Activated CD4-positive, alpha-beta T cell treated with anti-CD3 and anti-CD28 coated beads for 36 hours (primary cell): ENCODE measurements around the gene FHIT. TPM values are rescaled to one million over a fixed set of nuclear protein-coding genes. Genes with fewer than 3 reads are reported as not detected.
A peak's percentile ranks its signal among the peaks of the same experiment; 100 is the strongest.

Experiments used
- ATAC-seq: fragments of 200-7000 bp; cut with Tn5 transposase; one replicate; pipeline ENCODE4 v1.10.0; 2021; ENCODE audit warnings: mild to moderate bottlenecking, moderate library complexity
- CTCF ChIA-PET: fragments of 350-600 bp; sonication (Branson Sonifier 250); formaldehyde crosslinking; loops from one replicate; lab custom pipeline; 2021; ENCODE audit warnings: antibody characterized with exemption; lab: Charles Lee
- POLR2A ChIA-PET: fragments of 350-600 bp; sonication (Branson Sonifier 250); formaldehyde crosslinking; loops from one replicate; lab custom pipeline; 2021; ENCODE audit warnings: antibody characterized with exemption, inconsistent platforms; lab: Charles Lee
- DNase-seq: peaks from one replicate; pipeline ENCODE4 v3.0.0-alpha.2; 2020
- H3K27ac Mint-ChIP-seq: one replicate; pipeline ENCODE4 v1.8.0; 2021; ENCODE audit warnings: mixed read lengths
- H3K27me3 Mint-ChIP-seq: one replicate; pipeline ENCODE4 v1.8.0; 2021; ENCODE audit warnings: mixed read lengths
- H3K36me3 Mint-ChIP-seq: one replicate; pipeline ENCODE4 v1.8.0; 2021; ENCODE audit warnings: low read depth, mixed read lengths
- H3K4me1 Mint-ChIP-seq: one replicate; pipeline ENCODE4 v1.8.0; 2021; ENCODE audit warnings: mixed read lengths
- H3K4me3 Mint-ChIP-seq: one replicate; pipeline ENCODE4 v1.8.0; 2021; ENCODE audit warnings: mild to moderate bottlenecking, moderate library complexity, mixed read lengths
- H3K9me3 Mint-ChIP-seq: one replicate; pipeline ENCODE4 v1.8.0; 2021; ENCODE audit warnings: low read depth, mixed read lengths
- intact Hi-C, 2 experiments: fragments of 100-400 bp; cut with DNase I in 1 of 2; cut with micrococcal nuclease in 1 of 2; formaldehyde crosslinking; loops; one replicate each; pipeline versions ENCODE4 v1.14.2 to v1.15.1; 2022 to 2024; cut with DNase I, micrococcal nuclease
- total RNA-seq, 2 experiments: library from RNA; stranded (reverse); gene quantifications; one replicate each; pipeline ENCODE4 v1.2.3, GENCODE V29; 2021

Gene FHIT
- total RNA-seq, 2 experiments from 2014 or later, result 10.2 to 13.1 TPM

DNA sequence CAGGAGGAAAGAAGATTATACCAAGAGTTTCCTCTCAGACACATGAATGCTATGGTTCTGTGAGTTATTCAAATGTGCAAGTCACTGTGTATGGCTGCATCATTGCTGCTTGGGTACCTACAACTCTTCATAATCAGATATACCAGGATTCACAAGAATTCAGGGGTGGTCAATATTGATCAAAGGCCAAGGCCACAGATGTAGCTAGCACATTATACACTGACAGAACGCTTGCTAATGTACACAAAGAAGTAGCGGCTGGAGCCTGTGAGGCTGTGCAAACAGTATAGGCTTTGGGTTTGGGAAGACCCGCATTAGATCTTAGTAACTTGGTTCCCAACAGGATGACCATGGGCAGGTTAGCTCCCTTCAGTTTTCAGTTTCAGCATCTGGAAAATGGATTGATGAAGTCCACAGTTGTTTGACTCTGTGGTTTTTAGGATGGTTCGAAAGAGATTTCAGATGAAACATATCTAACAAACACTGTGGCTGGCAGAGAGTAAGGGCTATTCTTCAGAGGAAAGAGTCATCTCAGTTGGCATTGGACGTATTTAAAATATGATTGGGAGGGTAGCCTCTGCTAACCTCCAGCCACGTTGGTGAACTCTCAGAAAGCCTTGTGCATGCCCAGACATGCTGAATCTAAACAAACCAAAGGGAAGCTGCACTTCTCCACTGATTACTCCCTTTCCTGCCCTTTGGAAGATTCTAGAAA, 1452.7 kb downstream of the FHIT start:
- ChIA-PET POLR2A (no interaction called here), CTCF (no interaction called here)
- Mint-ChIP-seq H3K27me3 (no peaks in the 10 kb centered on the region), H3K4me1 (peaks cover 14% of the 10 kb centered on the region), H3K9me3 (no peaks in the 10 kb centered on the region), H3K36me3 (no peaks in the 10 kb centered on the region), H3K27ac (no peak overlapping the region), H3K4me3 (no peak overlapping the region)
- DNase-seq (no peak), ATAC-seq (no peak)
- intact Hi-C loops, result no loop called here

DNA sequence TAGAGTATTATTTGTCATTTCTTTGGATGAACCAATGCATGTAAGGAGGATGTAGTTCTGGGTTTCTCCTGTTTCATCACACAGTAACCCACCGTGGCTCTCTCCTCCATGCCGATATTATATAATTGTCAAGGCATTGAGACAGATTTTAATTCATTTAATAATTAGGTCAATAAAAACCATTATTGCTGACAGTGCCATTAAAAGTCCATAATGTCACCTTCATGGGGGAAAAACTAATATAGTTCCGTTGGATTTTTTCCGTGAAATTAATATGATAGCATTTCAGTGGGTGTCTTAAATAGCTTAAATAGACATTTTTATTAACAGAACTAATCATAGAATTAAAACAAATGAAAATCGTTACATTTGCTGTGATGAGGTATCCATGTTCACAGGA, 1453.7 kb downstream of the FHIT start:
- DNase-seq, result no peak
- no peak overlapping the region for H3K27ac Mint-ChIP-seq
- H3K9me3 Mint-ChIP-seq, result no peaks in the 10 kb centered on the region
- intact Hi-C loops, result no loop called here
- H3K27me3 Mint-ChIP-seq, result no peaks in the 10 kb centered on the region
- H3K4me3 Mint-ChIP-seq, result no peak overlapping the region
- ATAC-seq, result no peak
- H3K36me3 Mint-ChIP-seq, result no peaks in the 10 kb centered on the region
- peaks cover 14% of the 10 kb centered on the region for H3K4me1 Mint-ChIP-seq
- POLR2A ChIA-PET, result no interaction called here
- CTCF ChIA-PET, result interaction anchor here (0.6 kb wide), 1 partner anchor 14 kb away, joined by 3 read pairs; no protein-coding TSS in a partner anchor

- Mint-ChIP-seq H3K27me3 (no peaks in the 10 kb centered on the region), H3K27ac (no peak overlapping the region), H3K4me3 (no peak overlapping the region), H3K9me3 (no peaks in the 10 kb centered on the region), H3K4me1 (peaks cover 15% of the 10 kb centered on the region), H3K36me3 (no peaks in the 10 kb centered on the region)
- ATAC-seq, result no peak
- ChIA-PET CTCF (interaction anchor here (1.5 kb wide), 1 partner anchor 13 kb away, joined by 4 read pairs; no protein-coding TSS in a partner anchor), POLR2A (no interaction called here)
- no peak for DNase-seq
- intact Hi-C loops, result no loop called here
These were observed 1454.8 kb downstream of the FHIT start for GRCh38 chr3:59796456-59796855.

- ATAC-seq (no peak), DNase-seq (no peak)
- Mint-ChIP-seq H3K4me3 (no peak overlapping the region), H3K4me1 (peaks cover 21% of the 10 kb centered on the region), H3K27me3 (no peaks in the 10 kb centered on the region), H3K36me3 (no peaks in the 10 kb centered on the region), H3K27ac (no peak overlapping the region), H3K9me3 (no peaks in the 10 kb centered on the region)
- ChIA-PET CTCF (interaction anchor here (1.5 kb wide), 1 partner anchor 14 kb away, joined by 4 read pairs; no protein-coding TSS in a partner anchor), POLR2A (no interaction called here)
- intact Hi-C loops, result no loop called here
These were observed 1455.5 kb downstream of the FHIT start for GRCh38 chr3:59795756-59796155.

- Mint-ChIP-seq H3K36me3 (no peaks in the 10 kb centered on the region), H3K9me3 (no peaks in the 10 kb centered on the region), H3K4me1 (peaks cover 27% of the 10 kb centered on the region), H3K27me3 (no peaks in the 10 kb centered on the region), H3K4me3 (no peak overlapping the region), H3K27ac (no peak overlapping the region)
- no peak for ATAC-seq
- DNase-seq, result no peak
- intact Hi-C loops, result no loop called here
- ChIA-PET CTCF (interaction anchor here (0.6 to 1.3 kb wide), 4 partner anchors 16 to 364 kb away, joined by 3 read pairs; no protein-coding TSS in a partner anchor), POLR2A (no interaction called here)
These were observed 1457.3 kb downstream of the FHIT start for GRCh38 chr3:59793976-59794375.

GRCh38 chr3:59791774-59792308, 1459.4 kb downstream of the FHIT start:
- CTCF ChIA-PET, result interaction anchor here (0.8 to 1.3 kb wide), 2 partner anchors 11 to 14 kb away, joined by 3 read pairs; no protein-coding TSS in a partner anchor
- DNase-seq (peak; percentile 21), ATAC-seq (peak; percentile 79)
- intact Hi-C loops, result no loop called here
- no peaks in the 10 kb centered on the region for H3K27me3 Mint-ChIP-seq
- no peak overlapping the region for H3K4me3 Mint-ChIP-seq
- H3K27ac Mint-ChIP-seq, result no peak overlapping the region
- no peaks in the 10 kb centered on the region for H3K9me3 Mint-ChIP-seq
- H3K4me1 Mint-ChIP-seq, result peaks cover 31% of the 10 kb centered on the region
- POLR2A ChIA-PET, result no interaction called here
- peaks cover 6% of the 10 kb centered on the region for H3K36me3 Mint-ChIP-seq

- Mint-ChIP-seq H3K9me3 (no peaks in the 10 kb centered on the region), H3K4me3 (no peak overlapping the region), H3K27me3 (no peaks in the 10 kb centered on the region), H3K4me1 (peaks cover 27% of the 10 kb centered on the region), H3K36me3 (peaks cover 17% of the 10 kb centered on the region), H3K27ac (no peak overlapping the region)
- DNase-seq (no peak), ATAC-seq (no peak)
- intact Hi-C loops, result no loop called here
- POLR2A ChIA-PET, result no interaction called here
- CTCF ChIA-PET, result interaction anchor here (1.1 kb wide), 1 partner anchor 422 kb away, joined by 3 read pairs; no protein-coding TSS in a partner anchor
These were observed 1461.0 kb downstream of the FHIT start for GRCh38 chr3:59790241-59790640.

GRCh38 chr3:59788801-59789200, 1462.5 kb downstream of the FHIT start:
- no peaks in the 10 kb centered on the region for H3K27me3 Mint-ChIP-seq
- H3K9me3 Mint-ChIP-seq, result no peaks in the 10 kb centered on the region
- DNase-seq, result no peak
- ChIA-PET POLR2A (no interaction called here), CTCF (no interaction called here)
- intact Hi-C loops, result no loop called here
- no peak overlapping the region for H3K27ac Mint-ChIP-seq
- no peak overlapping the region for H3K4me3 Mint-ChIP-seq
- no peak for ATAC-seq
- peaks cover 35% of the 10 kb centered on the region for H3K4me1 Mint-ChIP-seq
- H3K36me3 Mint-ChIP-seq, result peaks cover 20% of the 10 kb centered on the region

GRCh38 chr3:59788133-59788532, 1463.1 kb downstream of the FHIT start:
- Mint-ChIP-seq H3K36me3 (peaks cover 25% of the 10 kb centered on the region), H3K27ac (no peak overlapping the region), H3K9me3 (no peaks in the 10 kb centered on the region), H3K27me3 (no peaks in the 10 kb centered on the region), H3K4me1 (peaks cover 42% of the 10 kb centered on the region), H3K4me3 (no peak overlapping the region)
- POLR2A ChIA-PET, result no interaction called here
- ATAC-seq, result no peak
- DNase-seq, result no peak
- CTCF ChIA-PET, result no interaction called here
- intact Hi-C loops, result no loop called here

DNA sequence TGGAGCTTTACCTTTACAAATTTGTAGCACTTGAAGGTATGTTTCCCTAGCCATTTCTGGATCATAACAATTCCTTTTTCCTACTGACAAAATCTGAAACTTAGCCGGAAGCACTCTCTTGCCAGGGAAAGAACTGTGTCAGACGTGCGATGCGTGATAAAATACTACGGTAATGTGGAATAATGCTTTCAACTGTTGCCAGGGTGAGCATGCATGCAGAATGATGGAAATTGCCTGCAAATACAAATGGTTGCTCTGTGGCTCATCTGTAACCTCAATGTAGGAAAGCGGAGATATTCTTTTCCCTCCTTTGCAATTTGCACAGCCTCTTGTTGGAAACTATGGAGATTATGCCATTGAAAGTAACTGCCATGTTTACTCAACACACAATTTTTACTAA, 1464.9 kb downstream of the FHIT start:
- H3K4me3 Mint-ChIP-seq, result no peak overlapping the region
- no peaks in the 10 kb centered on the region for H3K27me3 Mint-ChIP-seq
- no peak overlapping the region for H3K27ac Mint-ChIP-seq
- H3K36me3 Mint-ChIP-seq, result peaks cover 30% of the 10 kb centered on the region
- ChIA-PET POLR2A (no interaction called here), CTCF (no interaction called here)
- intact Hi-C loops, result no loop called here
- ATAC-seq (no peak), DNase-seq (no peak)
- peaks cover 41% of the 10 kb centered on the region for H3K4me1 Mint-ChIP-seq
- no peaks in the 10 kb centered on the region for H3K9me3 Mint-ChIP-seq

DNA sequence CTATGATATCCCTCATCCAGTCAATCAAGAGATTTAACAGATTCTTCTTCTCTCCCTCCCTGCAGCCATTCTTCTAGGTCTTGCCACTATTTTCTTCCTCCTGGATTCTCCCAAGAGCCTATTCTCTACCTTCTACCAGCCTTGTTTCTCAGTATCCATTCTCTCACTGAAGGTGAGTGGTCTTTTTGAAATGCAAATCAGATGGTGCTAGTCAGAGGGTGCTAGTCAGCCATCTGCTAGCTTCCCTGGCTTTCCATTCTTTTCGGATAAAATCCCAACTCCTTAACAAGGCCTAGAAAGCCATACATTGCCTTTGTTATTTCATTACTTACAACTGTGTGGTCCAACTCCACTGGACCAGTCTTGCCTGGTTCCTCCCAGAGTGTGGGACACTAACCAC, 1467.1 kb downstream of the FHIT start:
- H3K27me3 Mint-ChIP-seq, result no peaks in the 10 kb centered on the region
- DNase-seq (no peak), ATAC-seq (no peak)
- no peak overlapping the region for H3K4me3 Mint-ChIP-seq
- peaks cover 27% of the 10 kb centered on the region for H3K4me1 Mint-ChIP-seq
- peaks cover 30% of the 10 kb centered on the region for H3K36me3 Mint-ChIP-seq
- no peaks in the 10 kb centered on the region for H3K9me3 Mint-ChIP-seq
- POLR2A ChIA-PET, result no interaction called here
- CTCF ChIA-PET, result no interaction called here
- H3K27ac Mint-ChIP-seq, result no peak overlapping the region
- intact Hi-C loops, result no loop called here

- CTCF ChIA-PET, result interaction anchor here (0.6 kb wide), 1 partner anchor 14 kb away, joined by 3 read pairs; no protein-coding TSS in a partner anchor
- intact Hi-C loops, result loop anchor here in 1 of 2 experiments (2.0 kb wide), 1 partner anchor 25 kb away; no protein-coding TSS in a partner anchor
- DNase-seq, result peak; percentile 54
- POLR2A ChIA-PET, result no interaction called here
- peak; percentile 89 for ATAC-seq
- Mint-ChIP-seq H3K4me3 (no peak overlapping the region), H3K27ac (no peak overlapping the region), H3K9me3 (no peaks in the 10 kb centered on the region), H3K27me3 (no peaks in the 10 kb centered on the region), H3K36me3 (peaks cover 30% of the 10 kb centered on the region), H3K4me1 (peaks cover 27% of the 10 kb centered on the region)
These were observed 1467.7 kb downstream of the FHIT start for GRCh38 chr3:59783468-59783988.
